Measurements from ENCODE around the gene CRIP2.

- TF ChIP-seq TCF12 (IDR thresholded peaks at IDR 0.05) (no peak), TCF12 (CRISPR knock-in tag; IDR thresholded peaks at IDR 0.05) (no peak), PHF20 (CRISPR knock-in tag; IDR thresholded peaks at IDR 0.05) (no peak), ZNF180 (CRISPR knock-in tag; IDR thresholded peaks at IDR 0.05; ENCODE audit: borderline replicate concordance, low read depth) (no peak), EZH2 (conservative IDR thresholded peaks at IDR 0.05; ENCODE audit: low read depth, low read length) (no peak), KDM5B (CRISPR knock-in tag; IDR thresholded peaks at IDR 0.05; ENCODE audit: borderline replicate concordance) (no peak), SRF (IDR thresholded peaks at IDR 0.05; ENCODE audit: low read depth, low read length) (no peak), ZNF224 (CRISPR knock-in tag; IDR thresholded peaks at IDR 0.05) (no peak), FOXM1 (CRISPR knock-in tag; IDR thresholded peaks at IDR 0.05) (no peak), SUZ12 (IDR thresholded peaks at IDR 0.05; ENCODE audit: low read depth, low read length) (no peak), ZBTB26 (CRISPR knock-in tag; IDR thresholded peaks at IDR 0.05; ENCODE audit: borderline replicate concordance) (no peak), ATF4 (CRISPR knock-in tag; IDR thresholded peaks at IDR 0.05) (no peak)
These were observed 20.8 kb upstream of the CRIP2 start for GRCh38 chr14:105453847-105454246.

Data from HepG2 (cell line).